HEK293T (cell line): ENCODE data around the gene DDAH1.

ENCODE experiments used
- BHLHE40 ChIP-seq: fragments of 450-650 bp; IDR thresholded peaks from 2 replicates; pipeline ENCODE4 v1.6.1; 2016; ENCODE audit warnings: mild to moderate bottlenecking, moderate library complexity, borderline replicate concordance
- ELF4 ChIP-seq: fragments of 450-650 bp; IDR thresholded peaks from 2 replicates; pipeline ENCODE4 v1.6.1; 2017; ENCODE audit warnings: antibody characterized with exemption
- ZNF384 ChIP-seq: fragments of 450-650 bp; IDR thresholded peaks from 2 replicates; pipeline ENCODE4 v1.6.1; 2016

- TF ChIP-seq ELF4 = no peak
- TF ChIP-seq ZNF384 = no peak
- TF ChIP-seq BHLHE40 = no peak
Measured at GRCh38 chr1:85452948-85453347, 12.0 kb downstream of the DDAH1 start.
